Activated CD4-positive, alpha-beta memory T cell treated with anti-CD3 and anti-CD28 coated beads, Interleukin-2, amount 10 ng/mL, durations not matched to agents 7 days and 5 days (primary cell): Measurements from ENCODE around the gene SUCO. TPM values are rescaled to one million over a fixed set of nuclear protein-coding genes. Genes with fewer than 3 reads are reported as not detected.

ENCODE experiments used
- CTCF ChIA-PET: fragments of 350-600 bp; sonication (Branson Sonifier 250); formaldehyde crosslinking; loops from one replicate; lab custom pipeline; 2021; ENCODE audit warnings: antibody characterized with exemption, inconsistent platforms; lab: Charles Lee
- POLR2A ChIA-PET: fragments of 350-600 bp; sonication (Branson Sonifier 250); formaldehyde crosslinking; loops from one replicate; lab custom pipeline; 2021; ENCODE audit warnings: antibody characterized with exemption; lab: Charles Lee
- DNase-seq: peaks from one replicate; pipeline ENCODE4 v3.0.0-alpha.2; 2020
- H3K27ac Mint-ChIP-seq: one replicate; pipeline ENCODE4 v1.8.0; 2021; ENCODE audit warnings: mild to moderate bottlenecking, mixed read lengths
- H3K27me3 Mint-ChIP-seq: one replicate; pipeline ENCODE4 v1.8.0; 2021; ENCODE audit warnings: mixed read lengths
- H3K36me3 Mint-ChIP-seq: one replicate; pipeline ENCODE4 v1.8.0; 2021; ENCODE audit warnings: low read depth, mixed read lengths
- H3K4me1 Mint-ChIP-seq: one replicate; pipeline ENCODE4 v1.8.0; 2021; ENCODE audit warnings: mixed read lengths
- H3K4me3 Mint-ChIP-seq: one replicate; pipeline ENCODE4 v1.8.0; 2021; ENCODE audit warnings: mild to moderate bottlenecking, mixed read lengths
- H3K9me3 Mint-ChIP-seq: one replicate; pipeline ENCODE4 v1.8.0; 2021; ENCODE audit warnings: mixed read lengths
- total RNA-seq, 2 experiments: library from RNA; stranded (reverse); gene quantifications; one replicate each; pipeline ENCODE4 v1.2.3, GENCODE V29; 2021

SUCO gene
- total RNA-seq, 2 experiments from 2014 or later: 27.3 to 30.8 TPM

- ChIA-PET CTCF (no interaction called here), POLR2A (no interaction called here)
- no peak for DNase-seq
- H3K27me3 Mint-ChIP-seq: no peaks in the 10 kb centered on the region
- H3K27ac Mint-ChIP-seq: no peak overlapping the region
- H3K4me1 Mint-ChIP-seq: peaks cover 6% of the 10 kb centered on the region
- H3K9me3 Mint-ChIP-seq: no peaks in the 10 kb centered on the region
- H3K4me3 Mint-ChIP-seq: no peak overlapping the region
- peaks cover 22% of the 10 kb centered on the region for H3K36me3 Mint-ChIP-seq
Observed at GRCh38 chr1:172551279-172551678, 18.3 kb downstream of the SUCO start.

GRCh38 chr1:172554915-172555314 lies 22.0 kb downstream of the SUCO start:
- DNase-seq: no peak
- Mint-ChIP-seq H3K27ac (no peak overlapping the region), H3K36me3 (peaks cover 47% of the 10 kb centered on the region), H3K4me1 (peaks cover 4% of the 10 kb centered on the region), H3K9me3 (no peaks in the 10 kb centered on the region), H3K4me3 (no peak overlapping the region), H3K27me3 (no peaks in the 10 kb centered on the region)
- ChIA-PET CTCF (no interaction called here), POLR2A (no interaction called here)

- ChIA-PET CTCF (interaction anchor here (0.7 to 1.2 kb wide), 2 partner anchors 172 to 186 kb away, joined by 3 read pairs; no protein-coding TSS in a partner anchor), POLR2A (interaction anchor here (0.8 to 1.2 kb wide), 2 partner anchors 14 to 22 kb away, joined by 3 to 4 read pairs; no protein-coding TSS in a partner anchor)
- Mint-ChIP-seq H3K27me3 (no peaks in the 10 kb centered on the region), H3K4me3 (no peak overlapping the region), H3K9me3 (no peaks in the 10 kb centered on the region), H3K36me3 (peaks cover 62% of the 10 kb centered on the region), H3K4me1 (no peaks in the 10 kb centered on the region), H3K27ac (no peak overlapping the region)
- DNase-seq: no peak
Observed at GRCh38 chr1:172556461-172556860, 23.5 kb downstream of the SUCO start.

GRCh38 chr1:172557270-172557669 lies 24.3 kb downstream of the SUCO start:
- ChIA-PET CTCF (no interaction called here), POLR2A (no interaction called here)
- Mint-ChIP-seq H3K27ac (no peak overlapping the region), H3K4me3 (no peak overlapping the region), H3K9me3 (no peaks in the 10 kb centered on the region), H3K4me1 (no peaks in the 10 kb centered on the region), H3K27me3 (no peaks in the 10 kb centered on the region), H3K36me3 (peaks cover 67% of the 10 kb centered on the region)
- DNase-seq: no peak

GRCh38 chr1:172559572-172560210 lies 26.7 kb downstream of the SUCO start:
- Mint-ChIP-seq H3K27me3 (no peaks in the 10 kb centered on the region), H3K36me3 (peaks cover 81% of the 10 kb centered on the region), H3K4me1 (peaks cover 2% of the 10 kb centered on the region), H3K27ac (no peak overlapping the region), H3K9me3 (peaks cover 5% of the 10 kb centered on the region), H3K4me3 (no peak overlapping the region)
- ChIA-PET CTCF (interaction anchor here (1.0 kb wide), 1 partner anchor 12 kb away, joined by 3 read pairs; no protein-coding TSS in a partner anchor), POLR2A (interaction anchor here (0.7 to 1.5 kb wide), 2 partner anchors 22 to 1044 kb away, joined by 3 to 5 read pairs; no protein-coding TSS in a partner anchor)
- no peak for DNase-seq

- DNase-seq: no peak
- peaks cover 74% of the 10 kb centered on the region for H3K36me3 Mint-ChIP-seq
- CTCF ChIA-PET: no interaction called here
- H3K4me1 Mint-ChIP-seq: peaks cover 4% of the 10 kb centered on the region
- H3K27ac Mint-ChIP-seq: no peak overlapping the region
- no peaks in the 10 kb centered on the region for H3K27me3 Mint-ChIP-seq
- POLR2A ChIA-PET: no interaction called here
- peaks cover 5% of the 10 kb centered on the region for H3K9me3 Mint-ChIP-seq
- H3K4me3 Mint-ChIP-seq: no peak overlapping the region
Observed at GRCh38 chr1:172561252-172561651, 28.3 kb downstream of the SUCO start.

GRCh38 chr1:172566196-172566997 lies 33.4 kb downstream of the SUCO start:
- peaks cover 4% of the 10 kb centered on the region for H3K4me1 Mint-ChIP-seq
- ChIA-PET CTCF (interaction anchor here (1.0 kb wide), 1 partner anchor 153 kb away, joined by 3 read pairs; no protein-coding TSS in a partner anchor), POLR2A (no interaction called here)
- peaks cover 9% of the 10 kb centered on the region for H3K9me3 Mint-ChIP-seq
- no peak overlapping the region for H3K4me3 Mint-ChIP-seq
- H3K27ac Mint-ChIP-seq: no peak overlapping the region
- H3K36me3 Mint-ChIP-seq: peaks cover 55% of the 10 kb centered on the region
- no peak for DNase-seq
- H3K27me3 Mint-ChIP-seq: no peaks in the 10 kb centered on the region

- H3K27me3 Mint-ChIP-seq: no peaks in the 10 kb centered on the region
- ChIA-PET POLR2A (no interaction called here), CTCF (no interaction called here)
- peaks cover 49% of the 10 kb centered on the region for H3K36me3 Mint-ChIP-seq
- no peak for DNase-seq
- H3K27ac Mint-ChIP-seq: no peak overlapping the region
- peaks cover 4% of the 10 kb centered on the region for H3K4me1 Mint-ChIP-seq
- no peak overlapping the region for H3K4me3 Mint-ChIP-seq
- H3K9me3 Mint-ChIP-seq: peaks cover 9% of the 10 kb centered on the region
Observed at GRCh38 chr1:172567720-172568119, 34.8 kb downstream of the SUCO start.

GRCh38 chr1:172574080-172574479 lies 41.1 kb downstream of the SUCO start:
- Mint-ChIP-seq H3K27me3 (no peaks in the 10 kb centered on the region), H3K4me1 (no peaks in the 10 kb centered on the region), H3K27ac (no peak overlapping the region), H3K36me3 (peaks cover 48% of the 10 kb centered on the region), H3K9me3 (peaks cover 4% of the 10 kb centered on the region), H3K4me3 (no peak overlapping the region)
- POLR2A ChIA-PET: no interaction called here
- no peak for DNase-seq
- CTCF ChIA-PET: no interaction called here

- POLR2A ChIA-PET: no interaction called here
- no peak for DNase-seq
- CTCF ChIA-PET: interaction anchor here (1.2 kb wide), 1 partner anchor 9 kb away, joined by 3 read pairs; no protein-coding TSS in a partner anchor
- no peaks in the 10 kb centered on the region for H3K27me3 Mint-ChIP-seq
- H3K27ac Mint-ChIP-seq: no peak overlapping the region
- H3K9me3 Mint-ChIP-seq: no peaks in the 10 kb centered on the region
- no peak overlapping the region for H3K4me3 Mint-ChIP-seq
- H3K4me1 Mint-ChIP-seq: peaks cover 6% of the 10 kb centered on the region
- H3K36me3 Mint-ChIP-seq: peaks cover 45% of the 10 kb centered on the region
Observed at GRCh38 chr1:172578586-172578985, 45.6 kb downstream of the SUCO start.

GRCh38 chr1:172581273-172581672 lies 48.3 kb downstream of the SUCO start:
- Mint-ChIP-seq H3K4me3 (no peak overlapping the region), H3K36me3 (peaks cover 38% of the 10 kb centered on the region), H3K9me3 (no peaks in the 10 kb centered on the region), H3K27ac (no peak overlapping the region), H3K4me1 (peaks cover 6% of the 10 kb centered on the region), H3K27me3 (no peaks in the 10 kb centered on the region)
- DNase-seq: no peak
- CTCF ChIA-PET: interaction anchor here (1.0 kb wide), 1 partner anchor 139 kb away, joined by 4 read pairs; no protein-coding TSS in a partner anchor
- POLR2A ChIA-PET: no interaction called here

GRCh38 chr1:172581779-172582178 lies 48.8 kb downstream of the SUCO start:
- Mint-ChIP-seq H3K9me3 (no peaks in the 10 kb centered on the region), H3K4me3 (no peak overlapping the region), H3K27ac (no peak overlapping the region), H3K4me1 (peaks cover 6% of the 10 kb centered on the region), H3K36me3 (peaks cover 38% of the 10 kb centered on the region), H3K27me3 (no peaks in the 10 kb centered on the region)
- ChIA-PET CTCF (interaction anchor here (1.0 kb wide), 1 partner anchor 138 kb away, joined by 4 read pairs; no protein-coding TSS in a partner anchor), POLR2A (no interaction called here)
- DNase-seq: no peak

- H3K9me3 Mint-ChIP-seq: no peaks in the 10 kb centered on the region
- no peaks in the 10 kb centered on the region for H3K27me3 Mint-ChIP-seq
- ChIA-PET CTCF (no interaction called here), POLR2A (no interaction called here)
- H3K4me3 Mint-ChIP-seq: no peak overlapping the region
- no peak for DNase-seq
- no peak overlapping the region for H3K27ac Mint-ChIP-seq
- peaks cover 6% of the 10 kb centered on the region for H3K4me1 Mint-ChIP-seq
- peaks cover 34% of the 10 kb centered on the region for H3K36me3 Mint-ChIP-seq
Observed at GRCh38 chr1:172582889-172583288, 49.9 kb downstream of the SUCO start.
